Measurements from ENCODE around the gene DGKA. TPM values are rescaled to one million over a fixed set of nuclear protein-coding genes. Genes with fewer than 3 reads are reported as not detected.
A peak's percentile ranks its signal among the peaks of the same experiment; 100 is the strongest.

DGKA gene
- total RNA-seq, 1 donor from 2014 or later, result 108 TPM

DNA sequence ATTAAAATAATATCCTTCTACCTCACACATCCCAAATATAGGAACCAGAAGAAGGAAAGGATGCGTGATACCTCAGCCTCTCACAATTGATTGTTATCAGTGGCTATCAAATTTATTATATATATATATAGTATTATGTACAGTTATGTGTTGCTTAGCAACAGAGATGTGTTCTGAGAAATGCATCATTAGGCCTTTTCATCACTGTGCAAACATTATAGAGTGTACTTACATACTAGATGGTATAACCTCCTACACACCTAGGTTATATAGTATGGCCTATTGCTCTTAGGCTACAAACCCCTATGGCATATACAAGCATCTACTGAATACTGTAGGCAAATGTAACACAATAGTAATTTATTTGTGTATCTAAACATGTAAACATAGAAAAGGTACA is 37.2 kb upstream of the DGKA start:
- DNase-seq (ENCODE audit: low read depth) (no peak), FAIRE-seq (no peak)
- H3K4me1 Mint-ChIP-seq (ENCODE audit: low read depth, unreplicated experiment), result no peaks in the 10 kb centered on the region
- no peak overlapping the region for H3K4me3 Mint-ChIP-seq (ENCODE audit: unreplicated experiment)
- H3K36me3 Mint-ChIP-seq (ENCODE audit: low read depth, unreplicated experiment), result peaks cover 2% of the 10 kb centered on the region
- Histone ChIP-seq H3K27me3 (ENCODE audit: insufficient read depth, low read length) (no peaks in the 10 kb centered on the region), H3K4me1 (ENCODE audit: insufficient read depth, low read length) (peaks cover under 1% of the 10 kb centered on the region), H2AFZ (ENCODE audit: low read depth, low read length) (no peak overlapping the region), H3K9me3 (ENCODE audit: insufficient read depth, low read depth, low read length) (no peaks in the 10 kb centered on the region), H3K36me3 (ENCODE audit: insufficient read depth, low read length) (no peaks in the 10 kb centered on the region), H4K20me1 (ENCODE audit: insufficient read depth, low read length) (no peaks in the 10 kb centered on the region), H3K9ac (ENCODE audit: low read length) (no peak overlapping the region), H3K4me2 (ENCODE audit: low read length) (no peak overlapping the region), H3K4me3 (ENCODE audit: insufficient read depth, low read depth, low read length) (no peak overlapping the region), H3K27ac (ENCODE audit: low read depth, low read length) (no peak overlapping the region), H3K79me2 (ENCODE audit: insufficient read depth, low read length) (no peaks in the 10 kb centered on the region)
- TF ChIP-seq EZH2 (IDR thresholded peaks at IDR 0.05; ENCODE audit: insufficient read depth, low read length) (no peak), CTCF (IDR thresholded peaks at IDR 0.05; ENCODE audit: insufficient read depth, low read depth, low read length) (no peak)
- peaks cover 2% of the 10 kb centered on the region for H3K9me3 Mint-ChIP-seq (ENCODE audit: unreplicated experiment)
- no peak overlapping the region for H3K27ac Mint-ChIP-seq (ENCODE audit: unreplicated experiment)
- H3K27me3 Mint-ChIP-seq (ENCODE audit: low read depth, unreplicated experiment), result no peaks in the 10 kb centered on the region

GRCh38 chr12:55899082-55899481 is 31.9 kb upstream of the DGKA start:
- peak overlapping the region; percentile 6 for H3K4me2 ChIP-seq (ENCODE audit: low read length)
- H3K27ac ChIP-seq (ENCODE audit: low read depth, low read length), result no peak overlapping the region
- no peak overlapping the region for H3K4me3 ChIP-seq (ENCODE audit: insufficient read depth, low read depth, low read length)
- DNase-seq (ENCODE audit: low read depth) (peak; percentile 52), FAIRE-seq (no peak)
- H2AFZ ChIP-seq (ENCODE audit: low read depth, low read length), result no peak overlapping the region
- TF ChIP-seq CTCF (IDR thresholded peaks at IDR 0.05; ENCODE audit: insufficient read depth, low read depth, low read length), result no peak
- no peak for TF ChIP-seq EZH2 (IDR thresholded peaks at IDR 0.05; ENCODE audit: insufficient read depth, low read length)
- H3K27me3 ChIP-seq (ENCODE audit: insufficient read depth, low read length), result no peaks in the 10 kb centered on the region
- H3K36me3 Mint-ChIP-seq (ENCODE audit: low read depth, unreplicated experiment), result peaks cover 7% of the 10 kb centered on the region
- H3K4me3 Mint-ChIP-seq (ENCODE audit: unreplicated experiment), result peak overlapping the region; percentile 50
- peak overlapping the region; percentile 31 for H3K27ac Mint-ChIP-seq (ENCODE audit: unreplicated experiment)
- H3K9me3 ChIP-seq (ENCODE audit: insufficient read depth, low read depth, low read length), result no peaks in the 10 kb centered on the region
- no peaks in the 10 kb centered on the region for H3K79me2 ChIP-seq (ENCODE audit: insufficient read depth, low read length)
- peaks cover 8% of the 10 kb centered on the region for H3K4me1 Mint-ChIP-seq (ENCODE audit: low read depth, unreplicated experiment)
- H3K4me1 ChIP-seq (ENCODE audit: insufficient read depth, low read length), result peaks cover 5% of the 10 kb centered on the region
- no peaks in the 10 kb centered on the region for H3K27me3 Mint-ChIP-seq (ENCODE audit: low read depth, unreplicated experiment)
- H3K9me3 Mint-ChIP-seq (ENCODE audit: unreplicated experiment), result no peaks in the 10 kb centered on the region
- no peaks in the 10 kb centered on the region for H4K20me1 ChIP-seq (ENCODE audit: insufficient read depth, low read length)
- H3K36me3 ChIP-seq (ENCODE audit: insufficient read depth, low read length), result peaks cover 5% of the 10 kb centered on the region
- H3K9ac ChIP-seq (ENCODE audit: low read length), result no peak overlapping the region

- Histone ChIP-seq H3K9ac (ENCODE audit: low read length) (no peak overlapping the region), H2AFZ (ENCODE audit: low read depth, low read length) (no peak overlapping the region), H3K79me2 (ENCODE audit: insufficient read depth, low read length) (no peaks in the 10 kb centered on the region), H3K9me3 (ENCODE audit: insufficient read depth, low read depth, low read length) (no peaks in the 10 kb centered on the region), H3K4me3 (ENCODE audit: insufficient read depth, low read depth, low read length) (no peak overlapping the region), H3K4me1 (ENCODE audit: insufficient read depth, low read length) (peaks cover 5% of the 10 kb centered on the region), H4K20me1 (ENCODE audit: insufficient read depth, low read length) (no peaks in the 10 kb centered on the region), H3K27me3 (ENCODE audit: insufficient read depth, low read length) (no peaks in the 10 kb centered on the region), H3K27ac (ENCODE audit: low read depth, low read length) (no peak overlapping the region), H3K4me2 (ENCODE audit: low read length) (no peak overlapping the region), H3K36me3 (ENCODE audit: insufficient read depth, low read length) (peaks cover 5% of the 10 kb centered on the region)
- H3K27ac Mint-ChIP-seq (ENCODE audit: unreplicated experiment), result no peak overlapping the region
- H3K27me3 Mint-ChIP-seq (ENCODE audit: low read depth, unreplicated experiment), result no peaks in the 10 kb centered on the region
- FAIRE-seq (no peak), DNase-seq (ENCODE audit: low read depth) (no peak)
- H3K9me3 Mint-ChIP-seq (ENCODE audit: unreplicated experiment), result no peaks in the 10 kb centered on the region
- no peak overlapping the region for H3K4me3 Mint-ChIP-seq (ENCODE audit: unreplicated experiment)
- TF ChIP-seq CTCF (IDR thresholded peaks at IDR 0.05; ENCODE audit: insufficient read depth, low read depth, low read length) (no peak), EZH2 (IDR thresholded peaks at IDR 0.05; ENCODE audit: insufficient read depth, low read length) (no peak)
- H3K4me1 Mint-ChIP-seq (ENCODE audit: low read depth, unreplicated experiment), result peaks cover 8% of the 10 kb centered on the region
- H3K36me3 Mint-ChIP-seq (ENCODE audit: low read depth, unreplicated experiment), result peaks cover 7% of the 10 kb centered on the region
These were observed 29.0 kb upstream of the DGKA start for GRCh38 chr12:55901881-55902490.
